Measurements from ENCODE around the gene CLCN1.
"Not testable (repeated sequence)": the region's sequence is repeated elsewhere in the genome, so short reads cannot be mapped to it uniquely, and the experiment has no call there.

The CLCN1 gene

GRCh38 chr7:143315776-143316175, at the start of gene CLCN1:
Gene CLCN1 (plus strand): TSS chr7:143316111. CDS start chr7:143316213, 102 bp downstream.
- DNase-seq (ENCODE audit: low spot score): no peak

DNA sequence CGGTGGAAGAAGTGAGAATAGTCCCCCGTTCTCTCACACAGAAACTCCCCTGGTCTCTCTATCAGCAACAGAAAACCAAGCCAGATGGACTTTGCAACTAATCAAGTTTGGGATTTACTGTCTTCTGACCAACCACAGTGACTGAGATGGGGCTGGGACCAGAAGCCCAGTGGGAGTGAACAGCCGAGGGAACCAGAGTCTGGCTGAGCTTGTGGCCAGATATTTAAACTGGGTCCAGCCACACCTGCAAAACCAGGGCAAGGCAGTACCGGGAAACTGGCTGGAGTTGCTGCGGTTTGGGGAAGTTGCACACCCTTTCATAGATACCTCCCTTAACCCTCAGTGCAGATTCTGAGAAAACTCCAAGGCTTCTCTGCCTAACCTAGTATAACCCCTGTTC, 46.7 kb upstream of the CLCN1 start:
- DNase-seq (ENCODE audit: low spot score): no peak

DNA sequence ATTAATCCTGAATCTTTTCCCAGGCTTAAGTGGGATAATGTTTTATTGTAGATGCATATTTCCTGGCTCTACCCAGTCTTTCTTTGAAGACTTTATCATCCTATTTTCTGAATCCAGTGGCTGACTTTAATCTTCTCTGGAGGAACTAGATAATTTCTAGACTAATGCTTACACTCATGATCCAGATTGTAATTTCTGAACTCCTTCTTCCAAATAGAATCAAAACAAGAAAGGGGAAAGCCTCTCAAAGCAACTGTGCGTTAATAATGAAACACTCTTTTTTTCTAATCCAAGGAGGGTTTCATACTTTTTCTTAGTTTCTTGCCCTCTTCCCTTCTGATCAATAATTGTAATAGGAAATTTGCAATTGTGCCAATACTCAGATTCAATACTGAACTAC, 44.7 kb upstream of the CLCN1 start:
- no peak for DNase-seq (ENCODE audit: low spot score)

- no peak for DNase-seq (ENCODE audit: low spot score)
Observed at GRCh38 chr7:143272871-143273270, 43.0 kb upstream of the CLCN1 start.

DNA sequence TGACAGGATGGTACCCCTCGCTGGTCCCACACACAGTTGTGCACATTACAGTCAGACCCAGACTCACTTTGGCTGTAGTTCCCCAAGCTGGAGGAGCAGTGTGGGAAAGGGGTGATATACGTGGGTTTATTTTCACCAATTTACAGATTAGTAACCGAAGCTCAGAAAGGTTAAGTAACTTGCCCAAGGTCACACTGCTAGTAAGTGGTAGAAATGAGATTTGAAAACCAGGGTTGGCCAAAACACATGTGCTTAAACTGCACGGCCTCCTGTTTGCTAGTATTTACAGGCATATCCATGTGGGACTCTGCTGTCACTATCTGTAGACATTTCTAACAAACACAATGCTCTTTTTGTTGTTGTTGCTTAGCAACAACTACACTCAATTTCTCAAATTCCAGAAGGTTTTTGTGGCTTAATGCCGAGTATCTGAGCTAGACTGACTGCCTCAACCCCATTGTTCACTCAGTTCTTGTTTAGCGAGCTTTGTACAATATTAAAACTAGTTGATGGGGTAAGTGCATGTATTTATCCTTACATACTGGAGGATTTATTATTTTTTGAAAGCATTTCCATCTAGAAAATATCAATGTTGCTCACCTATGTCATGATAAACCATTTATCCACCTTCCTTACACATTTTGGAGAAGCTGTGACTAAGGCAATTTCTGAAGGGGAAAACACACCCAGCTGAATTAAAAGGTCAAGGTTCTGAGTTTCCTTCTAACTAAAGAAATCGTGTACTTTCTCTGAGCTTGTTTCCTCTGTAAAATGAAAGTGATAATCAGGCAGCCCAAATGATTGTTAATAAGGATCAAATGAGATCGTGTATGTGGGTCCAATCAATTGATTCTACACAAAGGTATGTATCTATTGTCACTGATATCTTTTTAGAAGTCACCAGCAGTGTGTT, 36.5 kb upstream of the CLCN1 start:
- no peak for DNase-seq (ENCODE audit: low spot score)

GRCh38 chr7:143280160-143280559, 35.8 kb upstream of the CLCN1 start:
- no peak for DNase-seq (ENCODE audit: low spot score)

GRCh38 chr7:143280566-143280965, 35.3 kb upstream of the CLCN1 start:
- no peak for DNase-seq (ENCODE audit: low spot score)

GRCh38 chr7:143281529-143281928, 34.4 kb upstream of the CLCN1 start:
- no peak for DNase-seq (ENCODE audit: low spot score)

GRCh38 chr7:143282124-143282523, 33.8 kb upstream of the CLCN1 start:
- no peak for DNase-seq (ENCODE audit: low spot score)

- no peak for DNase-seq (ENCODE audit: low spot score)
Observed at GRCh38 chr7:143283381-143283780, 32.5 kb upstream of the CLCN1 start.

GRCh38 chr7:143284591-143285469, 31.1 kb upstream of the CLCN1 start, which contains the start of gene TMEM139:
Gene TMEM139 (plus strand): TSS chr7:143284958. CDS start chr7:143285958, 1,000 bp downstream.
- no peak for DNase-seq (ENCODE audit: low spot score)

- no peak for DNase-seq (ENCODE audit: low spot score)
Observed at GRCh38 chr7:143285470-143285778, 30.5 kb upstream of the CLCN1 start.

DNA sequence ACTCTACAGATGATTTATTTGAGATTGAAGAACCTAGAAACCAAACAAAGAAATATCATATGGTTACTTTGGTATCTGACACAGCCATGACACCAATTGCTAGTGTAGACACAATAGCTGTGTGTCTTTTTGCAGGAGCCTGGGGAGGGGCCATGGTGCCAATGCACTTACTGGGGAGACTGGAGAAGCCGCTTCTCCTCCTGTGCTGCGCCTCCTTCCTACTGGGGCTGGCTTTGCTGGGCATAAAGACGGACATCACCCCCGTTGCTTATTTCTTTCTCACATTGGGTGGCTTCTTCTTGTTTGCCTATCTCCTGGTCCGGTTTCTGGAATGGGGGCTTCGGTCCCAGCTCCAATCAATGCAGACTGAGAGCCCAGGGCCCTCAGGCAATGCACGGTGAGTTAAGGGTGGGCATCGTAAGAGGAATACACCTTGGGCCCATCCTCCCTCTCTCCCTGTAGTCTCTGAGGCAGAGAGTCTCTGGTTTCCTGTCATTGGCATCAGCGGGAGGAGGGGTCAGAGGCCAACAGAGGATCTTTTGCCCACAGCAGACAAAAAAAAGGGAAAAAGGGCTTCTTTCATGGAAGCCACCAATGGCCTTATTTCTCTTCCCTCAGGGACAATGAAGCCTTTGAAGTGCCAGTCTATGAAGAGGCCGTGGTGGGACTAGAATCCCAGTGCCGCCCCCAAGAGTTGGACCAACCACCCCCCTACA, 29.9 kb upstream of the CLCN1 start:
- DNase-seq (ENCODE audit: low spot score): no peak

GRCh38 chr7:143286522-143286890, 29.4 kb upstream of the CLCN1 start:
- no peak for DNase-seq (ENCODE audit: low spot score)

GRCh38 chr7:143287339-143287934, 28.5 kb upstream of the CLCN1 start:
- no peak for DNase-seq (ENCODE audit: low spot score)

DNA sequence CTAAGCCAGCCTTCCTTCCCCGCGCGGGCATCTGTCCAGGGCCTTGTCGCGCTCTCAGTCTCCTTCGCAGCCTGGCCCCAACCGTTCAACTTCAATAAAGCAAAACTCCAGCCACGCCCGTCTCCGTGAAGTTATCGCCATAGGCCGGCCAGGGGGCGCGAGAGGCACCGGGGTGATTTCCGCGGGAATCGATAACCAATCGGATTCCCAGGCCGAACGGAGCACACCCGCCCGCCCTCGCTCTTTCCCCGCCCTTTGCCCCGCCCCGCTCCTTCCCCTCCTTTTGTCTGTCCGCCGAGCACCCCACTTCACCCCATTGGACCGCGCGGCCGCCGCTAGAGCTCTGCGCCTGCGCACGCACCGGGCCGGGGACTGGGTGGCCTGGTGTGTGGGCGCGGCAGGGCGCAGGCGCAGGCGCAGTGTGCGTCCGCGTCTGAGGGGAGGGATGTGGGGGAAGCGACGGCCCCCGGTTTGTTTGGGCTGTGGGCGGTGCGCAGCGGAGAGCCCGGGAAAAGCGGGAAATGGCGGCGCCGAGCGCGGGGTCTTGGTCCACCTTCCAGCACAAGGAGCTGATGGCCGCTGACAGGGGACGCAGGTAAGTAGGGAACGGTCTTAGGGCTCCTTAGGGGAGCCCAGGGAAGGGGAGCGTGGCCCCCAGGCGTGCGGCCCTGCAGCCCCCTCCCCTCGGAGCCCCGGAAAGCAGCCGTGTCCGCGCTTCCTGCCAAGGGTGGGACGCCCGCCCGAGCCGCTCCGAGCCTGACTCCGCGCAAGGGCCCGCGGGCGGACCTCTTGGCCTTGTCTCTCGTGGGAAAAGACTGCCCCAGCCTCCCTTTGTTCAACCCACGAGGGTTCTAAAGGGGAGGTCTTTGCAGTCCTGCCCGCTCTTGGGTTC, 27.7 kb upstream of the CLCN1 start, which contains the start of gene CASP2:
Gene CASP2 (plus strand): TSS at position 417 of the 892 bp plus-strand sequence. CDS start 105 bp downstream, at position 522.
- peak; percentile 98 for DNase-seq (ENCODE audit: low spot score)

GRCh38 chr7:143288836-143289235, 27.1 kb upstream of the CLCN1 start:
- DNase-seq (ENCODE audit: low spot score): no peak

DNA sequence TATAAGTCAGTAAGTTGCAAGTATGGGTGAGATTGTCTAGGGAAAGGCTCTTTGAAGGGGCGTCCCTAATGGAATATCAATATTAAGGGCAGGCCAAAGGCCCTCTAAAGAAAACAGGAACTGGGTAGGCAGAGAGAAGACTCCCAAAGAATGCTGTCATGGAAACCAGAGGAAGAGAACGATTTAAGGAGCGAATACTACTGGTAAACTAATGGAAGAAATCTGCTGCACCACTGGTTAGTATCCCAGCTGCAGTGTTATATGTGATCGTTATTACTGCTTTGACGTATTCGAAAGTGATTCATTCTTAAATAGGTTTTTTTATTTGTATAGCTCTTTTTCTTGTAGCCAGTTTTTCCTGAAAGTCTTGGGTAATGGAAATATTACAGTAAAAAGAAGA, 26.5 kb upstream of the CLCN1 start:
- no peak for DNase-seq (ENCODE audit: low spot score)

- DNase-seq (ENCODE audit: low spot score): not testable (repeated sequence)
Observed at GRCh38 chr7:143289888-143290287, 26.0 kb upstream of the CLCN1 start.

DNA sequence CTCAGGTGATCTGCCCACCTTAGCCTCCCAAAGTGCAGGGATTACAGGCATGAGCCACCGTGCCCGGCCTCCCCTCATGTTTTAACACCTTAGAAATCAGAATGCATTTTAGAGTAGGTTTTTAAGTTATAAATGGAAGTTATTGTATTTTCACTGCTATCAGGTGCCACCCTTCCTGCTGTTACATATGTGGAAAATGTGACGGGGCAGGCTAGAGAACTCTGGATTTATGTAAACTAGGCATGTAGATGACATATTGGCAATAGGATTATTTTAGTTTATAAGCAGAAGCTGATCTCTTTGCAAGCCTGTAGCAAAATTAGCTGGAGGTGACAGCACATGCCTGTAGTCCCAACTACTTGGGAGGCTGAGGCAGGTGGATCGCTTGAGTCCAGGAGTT, 25.6 kb upstream of the CLCN1 start:
- no peak for DNase-seq (ENCODE audit: low spot score)

GRCh38 chr7:143292876-143293275, 23.0 kb upstream of the CLCN1 start:
- no peak for DNase-seq (ENCODE audit: low spot score)

Data from HuH-7.5 (cell line).